IMR-90 (cell line): ENCODE measurements around the gene PSD. TPM values are rescaled to one million over a fixed set of nuclear protein-coding genes. Genes with fewer than 3 reads are reported as not detected.

Experiments
- ATAC-seq: fragments of 200-7000 bp; cut with Tn5 transposase; 2 replicates; pipeline ENCODE4 v1.9.1; 2020; ENCODE audit warnings: low read depth, mild to moderate bottlenecking, moderate library complexity
- BruUV-seq: library from RNA; stranded (reverse); fragments of 400-500 nt; replicated peaks from 2 replicates; lab custom pipeline; 2021; lab: Mats Ljungman, UMichigan
- CTCF ChIA-PET: fragments of 300-600 bp; formaldehyde crosslinking; extraction: SDS; loops from one replicate; lab custom pipeline; 2021; ENCODE audit warnings: antibody characterized with exemption; lab: Yijun Ruan, JAX
- POLR2A ChIA-PET: fragments of 300-600 bp; sonication (Branson Sonifier 250); formaldehyde crosslinking; loops from one replicate; lab custom pipeline; 2022; ENCODE audit warnings: antibody characterized with exemption; ENCODE audit not compliant: unreplicated experiment; lab: Charles Lee
- DNase-seq: peaks from one replicate; pipeline ENCODE4 v3.0.0; 2013
- H2AFZ ChIP-seq: replicated peaks from 2 replicates; pipeline ENCODE3; 2013; ENCODE audit warnings: low read length, mild to moderate bottlenecking; ENCODE audit not compliant: poor library complexity
- H2AK5ac ChIP-seq: 2 replicates; pipeline ENCODE4 v1.6.1; 2013; ENCODE audit warnings: low read depth, low read length, inconsistent platforms
- H2AK9ac ChIP-seq: replicated peaks from 2 replicates; pipeline ENCODE3; 2013; ENCODE audit warnings: mild to moderate bottlenecking, low read depth, low read length, moderate library complexity; ENCODE audit not compliant: poor library complexity
- H2BK120ac ChIP-seq: 2 replicates; pipeline ENCODE4 v1.6.1; 2013; ENCODE audit warnings: low read depth, low read length, inconsistent platforms
- H2BK15ac ChIP-seq: 3 replicates; pipeline ENCODE4 v1.6.1; 2013; ENCODE audit warnings: low read depth, low read length, inconsistent platforms
- H2BK20ac ChIP-seq: 2 replicates; pipeline ENCODE4 v1.6.1; 2013; ENCODE audit warnings: low read depth, mild to moderate bottlenecking, inconsistent platforms, low read length, moderate library complexity
- H2BK5ac ChIP-seq: 2 replicates; pipeline ENCODE4 v1.6.1; 2013; ENCODE audit warnings: mild to moderate bottlenecking, low read depth, low read length, inconsistent platforms; ENCODE audit not compliant: poor library complexity, severe bottlenecking
- H3K14ac ChIP-seq: replicated peaks from 2 replicates; pipeline ENCODE4 v1.6.1; 2013; ENCODE audit warnings: low read depth, low read length, inconsistent platforms
- H3K18ac ChIP-seq: 2 replicates; pipeline ENCODE4 v1.6.1; 2013; ENCODE audit warnings: low read depth, low read length, control low read depth
- H3K23ac ChIP-seq: 2 replicates; pipeline ENCODE4 v1.6.1; 2013; ENCODE audit warnings: low read depth, low read length, inconsistent platforms
- H3K27ac ChIP-seq: 2 replicates; pipeline ENCODE4 v1.5.1; 2013; ENCODE audit warnings: mild to moderate bottlenecking, control low read depth, low read length; ENCODE audit not compliant: insufficient read depth
- H3K27me3 ChIP-seq: 2 replicates; pipeline ENCODE4 v1.6.1; 2013; ENCODE audit warnings: low read length; ENCODE audit not compliant: control insufficient read depth, insufficient read depth
- H3K36me3 ChIP-seq: 2 replicates; pipeline ENCODE4 v1.6.1; 2013; ENCODE audit warnings: low read length, mixed read lengths; ENCODE audit not compliant: control insufficient read depth, insufficient read depth
- H3K4ac ChIP-seq: 2 replicates; pipeline ENCODE4 v1.6.1; 2013; ENCODE audit warnings: low read depth, low read length, inconsistent platforms
- H3K4me1 ChIP-seq: 2 replicates; pipeline ENCODE4 v1.6.1; 2013; ENCODE audit warnings: low read length, mixed read lengths; ENCODE audit not compliant: control insufficient read depth, insufficient read depth
- H3K4me2 ChIP-seq: 2 replicates; pipeline ENCODE4 v1.6.1; 2013; ENCODE audit warnings: low read depth, mild to moderate bottlenecking, control low read depth, low read length, moderate library complexity
- H3K4me3 ChIP-seq: 2 replicates; pipeline ENCODE4 v1.5.1; 2013; ENCODE audit warnings: low read depth, mild to moderate bottlenecking, control low read depth, low read length, moderate library complexity; ENCODE audit not compliant: insufficient read depth
- H3K56ac ChIP-seq: 2 replicates; pipeline ENCODE4 v1.6.1; 2013; ENCODE audit warnings: low read length, inconsistent platforms; ENCODE audit not compliant: insufficient read depth; ENCODE audit errors: extremely low read depth
- H3K79me1 ChIP-seq, 2 experiments: 2 replicates each; pipeline ENCODE4 v1.6.1; 2013; ENCODE audit warnings: low read length in 2 of 2, inconsistent platforms in 1 of 2, low read depth in 1 of 2
- H3K9ac ChIP-seq: 2 replicates; pipeline ENCODE4 v1.6.1; 2013; ENCODE audit warnings: low read depth, low read length, control low read depth
- H3K9me1 ChIP-seq: 2 replicates; pipeline ENCODE4 v1.6.1; 2013; ENCODE audit warnings: low read length, inconsistent platforms; ENCODE audit not compliant: insufficient read depth
- H3K9me3 ChIP-seq: 2 replicates; pipeline ENCODE4 v1.6.1; 2013; ENCODE audit warnings: low read length; ENCODE audit not compliant: control insufficient read depth, insufficient read depth
- H4K20me1 ChIP-seq: 2 replicates; pipeline ENCODE4 v1.6.1; 2013; ENCODE audit warnings: low read length, inconsistent platforms; ENCODE audit not compliant: insufficient read depth
- H4K5ac ChIP-seq: 2 replicates; pipeline ENCODE4 v1.6.1; 2013; ENCODE audit warnings: mild to moderate bottlenecking, low read depth, low read length, control low read depth
- H4K8ac ChIP-seq, 2 experiments: 2 replicates each; pipeline ENCODE4 v1.6.1; 2013; ENCODE audit warnings: low read depth in 2 of 2, low read length in 2 of 2, control low read depth in 1 of 2, inconsistent platforms in 1 of 2
- H4K91ac ChIP-seq: 2 replicates; pipeline ENCODE4 v1.6.1; 2013; ENCODE audit warnings: low read depth, low read length, inconsistent platforms; ENCODE audit not compliant: insufficient read depth
- BHLHE40 ChIP-seq: fragments of 150-350 bp; IDR thresholded peaks from 2 replicates; pipeline ENCODE4 v1.6.1; 2016; ENCODE audit warnings: mild to moderate bottlenecking, low read depth, low read length
- CEBPB ChIP-seq: IDR thresholded peaks from 2 replicates; pipeline ENCODE4 v1.6.1; 2012; ENCODE audit warnings: low read depth, low read length, improper control_type of control experiment
- CHD1 ChIP-seq: IDR thresholded peaks from 2 replicates; pipeline ENCODE4 v1.6.1; 2012; ENCODE audit warnings: low read depth, low read length, improper control_type of control experiment
- FOS ChIP-seq: fragments of 150-350 bp; IDR thresholded peaks from 2 replicates; pipeline ENCODE4 v1.6.1; 2016; ENCODE audit warnings: low read depth, low read length
- MAFK ChIP-seq: IDR thresholded peaks from 2 replicates; pipeline ENCODE4 v1.6.1; 2012; ENCODE audit warnings: low read depth, low read length, improper control_type of control experiment
- MAZ ChIP-seq: IDR thresholded peaks from 2 replicates; pipeline ENCODE4 v1.6.1; 2012; ENCODE audit warnings: low read depth, mild to moderate bottlenecking, low read length, improper control_type of control experiment, moderate library complexity, borderline replicate concordance
- MXI1 ChIP-seq: IDR thresholded peaks from 2 replicates; pipeline ENCODE4 v1.6.1; 2012; ENCODE audit warnings: low read depth, mild to moderate bottlenecking, low read length, moderate library complexity, borderline replicate concordance
- POLR2A ChIP-seq: IDR thresholded peaks from 2 replicates; pipeline ENCODE4 v1.6.1; 2012; ENCODE audit warnings: mild to moderate bottlenecking, low read depth, low read length
- RAD21 ChIP-seq: IDR thresholded peaks from 2 replicates; pipeline ENCODE4 v1.6.1; 2012; ENCODE audit warnings: low read length, improper control_type of control experiment
- RCOR1 ChIP-seq: IDR thresholded peaks from 2 replicates; pipeline ENCODE4 v1.6.1; 2012; ENCODE audit warnings: mild to moderate bottlenecking, low read length, improper control_type of control experiment; ENCODE audit not compliant: insufficient replicate concordance
- RFX5 ChIP-seq: IDR thresholded peaks from 2 replicates; pipeline ENCODE4 v1.8.0; 2012; ENCODE audit warnings: low read depth, mild to moderate bottlenecking, low read length, moderate library complexity
- SMC3 ChIP-seq: fragments of 150-350 bp; IDR thresholded peaks from 2 replicates; pipeline ENCODE4 v1.6.1; 2016; ENCODE audit warnings: low read depth, mild to moderate bottlenecking, antibody characterized with exemption, low read length, moderate library complexity
- WGBS, 2 experiments: methylation state at CpG; one replicate each; pipeline versions ENCODE4 v1.1.5 to v1.1.7; 2013; ENCODE audit warnings: missing lambda C conversion rate in 2 of 2; ENCODE audit not compliant: insufficient read length in 1 of 2; ENCODE audit errors: extremely low coverage in 2 of 2; 5-methylcytosine and 5-hydroxymethylcytosine counted together
- dilution Hi-C: fragments of 300-500 bp; cut with HindIII; formaldehyde crosslinking; loops from one replicate; pipeline ENCODE4 v1.14.3; 2018; ENCODE audit warnings: low sequenced_read_pairs; ENCODE audit not compliant: unreplicated experiment
- in situ Hi-C: fragments of 300-500 bp; cut with MboI; formaldehyde crosslinking; loops from 3 replicates; pipeline ENCODE4 v1.14.3; 2019; ENCODE audit warnings: low sequenced_read_pairs, inconsistent platforms, mixed read lengths
- intact Hi-C: fragments of 100-400 bp; cut with micrococcal nuclease; formaldehyde crosslinking; loops from 2 replicates; pipeline ENCODE4 v1.10.0; 2022
- polyA plus RNA-seq, 3 experiments: library from polyadenylated mRNA; depleted of rRNA; stranded (reverse); fragments of >200 nt; gene quantifications; 2 replicates each; pipeline ENCODE4 v1.2.3, GENCODE V29; 2012; ENCODE audit warnings: low replicate concordance in 1 of 3
- total RNA-seq: library from RNA; depleted of rRNA; stranded (reverse); fragments of >200 nt; gene quantifications from 2 replicates; pipeline ENCODE4 v1.2.3, GENCODE V29; 2012
- TF ChIP-seq, protein P1 (sequence below): conservative IDR thresholded peaks from 2 replicates; pipeline ENCODE4 v1.5.1; 2012; ENCODE audit warnings: mild to moderate bottlenecking, low read depth, low read length, improper control_type of control experiment
- TF ChIP-seq, protein P2 (sequence below): fragments of 150-350 bp; IDR thresholded peaks from 2 replicates; pipeline ENCODE4 v1.6.1; 2017; ENCODE audit warnings: mild to moderate bottlenecking, antibody characterized with exemption, low read length, low read depth
- TF ChIP-seq, protein P3 (sequence below): fragments of 150-350 bp; IDR thresholded peaks from 2 replicates; pipeline ENCODE4 v1.6.1; 2016; ENCODE audit warnings: low read depth, mild to moderate bottlenecking, low read length, moderate library complexity, borderline replicate concordance

The PSD gene
- total and polyA plus RNA-seq, 2 of the 4 experiments (the other 2 are of a cell fraction) = 2.0 to 4.4 TPM

DNA sequence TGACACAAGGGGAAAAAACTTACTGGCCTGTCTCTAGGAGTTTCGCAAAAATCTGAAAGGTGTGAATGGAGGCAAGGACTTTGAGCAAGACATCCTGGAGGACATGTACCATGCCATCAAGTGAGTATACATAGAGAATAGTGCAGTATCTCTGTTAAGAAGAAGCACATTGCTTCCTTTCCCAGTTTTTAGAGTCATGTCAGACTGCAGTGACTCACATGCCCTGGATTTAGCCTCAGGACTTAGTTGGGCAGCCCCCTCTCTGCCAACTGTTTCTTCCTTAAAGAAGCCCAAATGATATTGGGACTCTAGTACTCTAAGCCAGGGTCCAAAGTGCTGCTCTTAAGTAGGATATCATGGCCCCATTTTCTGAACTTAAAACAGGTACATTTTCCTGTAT lies 51.1 kb downstream of the PSD start:
- Histone ChIP-seq H3K9me3 (no peaks in the 10 kb centered on the region), H3K27ac (no peak overlapping the region), H2BK20ac (no peak overlapping the region), H3K9ac (no peak overlapping the region), H4K91ac (no peak overlapping the region), H2BK5ac (no peak overlapping the region), H3K4me2 (no peak overlapping the region), H3K79me1 (peaks cover 10 to 15% of the 10 kb centered on the region in 2 experiments; a peak in 3 of 4 replicates), H3K4ac (no peak overlapping the region), H3K56ac (no peak overlapping the region), H3K4me1 (no peaks in the 10 kb centered on the region), H2BK120ac (no peak overlapping the region), H3K23ac (no peak overlapping the region), H3K27me3 (no peaks in the 10 kb centered on the region), H3K4me3 (no peak overlapping the region), H2BK15ac (no peak overlapping the region), H3K14ac (no peak overlapping the region), H4K5ac (no peak overlapping the region), H4K8ac (no peak overlapping the region), H3K18ac (no peak overlapping the region), H2AK5ac (no peak overlapping the region), H2AFZ (no peak overlapping the region), H4K20me1 (no peaks in the 10 kb centered on the region), H3K9me1 (peaks cover 3% of the 10 kb centered on the region), H2AK9ac (no peak overlapping the region), H3K36me3 (peaks cover 77% of the 10 kb centered on the region)
- in situ Hi-C loops (no loop called here), intact Hi-C loops (no loop called here), dilution Hi-C loops (no loop called here)
- no TSS peak for BruUV-seq
- POLR2A ChIA-PET = no interaction called here
- CTCF ChIA-PET = no interaction called here
- DNase-seq (no peak), ATAC-seq (no peak)
- TF ChIP-seq, protein P1, sequence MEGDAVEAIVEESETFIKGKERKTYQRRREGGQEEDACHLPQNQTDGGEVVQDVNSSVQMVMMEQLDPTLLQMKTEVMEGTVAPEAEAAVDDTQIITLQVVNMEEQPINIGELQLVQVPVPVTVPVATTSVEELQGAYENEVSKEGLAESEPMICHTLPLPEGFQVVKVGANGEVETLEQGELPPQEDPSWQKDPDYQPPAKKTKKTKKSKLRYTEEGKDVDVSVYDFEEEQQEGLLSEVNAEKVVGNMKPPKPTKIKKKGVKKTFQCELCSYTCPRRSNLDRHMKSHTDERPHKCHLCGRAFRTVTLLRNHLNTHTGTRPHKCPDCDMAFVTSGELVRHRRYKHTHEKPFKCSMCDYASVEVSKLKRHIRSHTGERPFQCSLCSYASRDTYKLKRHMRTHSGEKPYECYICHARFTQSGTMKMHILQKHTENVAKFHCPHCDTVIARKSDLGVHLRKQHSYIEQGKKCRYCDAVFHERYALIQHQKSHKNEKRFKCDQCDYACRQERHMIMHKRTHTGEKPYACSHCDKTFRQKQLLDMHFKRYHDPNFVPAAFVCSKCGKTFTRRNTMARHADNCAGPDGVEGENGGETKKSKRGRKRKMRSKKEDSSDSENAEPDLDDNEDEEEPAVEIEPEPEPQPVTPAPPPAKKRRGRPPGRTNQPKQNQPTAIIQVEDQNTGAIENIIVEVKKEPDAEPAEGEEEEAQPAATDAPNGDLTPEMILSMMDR = no peak
- TF ChIP-seq RAD21 (no peak), MAFK (no peak), MAZ (no peak), FOS (no peak), CHD1 (no peak), POLR2A (no peak), MXI1 (no peak), BHLHE40 (no peak), RFX5 (no peak), CEBPB (no peak), RCOR1 (no peak), SMC3 (no peak)
- TF ChIP-seq, protein P2, sequence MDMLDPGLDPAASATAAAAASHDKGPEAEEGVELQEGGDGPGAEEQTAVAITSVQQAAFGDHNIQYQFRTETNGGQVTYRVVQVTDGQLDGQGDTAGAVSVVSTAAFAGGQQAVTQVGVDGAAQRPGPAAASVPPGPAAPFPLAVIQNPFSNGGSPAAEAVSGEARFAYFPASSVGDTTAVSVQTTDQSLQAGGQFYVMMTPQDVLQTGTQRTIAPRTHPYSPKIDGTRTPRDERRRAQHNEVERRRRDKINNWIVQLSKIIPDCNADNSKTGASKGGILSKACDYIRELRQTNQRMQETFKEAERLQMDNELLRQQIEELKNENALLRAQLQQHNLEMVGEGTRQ = no peak
- TF ChIP-seq, protein P3, sequence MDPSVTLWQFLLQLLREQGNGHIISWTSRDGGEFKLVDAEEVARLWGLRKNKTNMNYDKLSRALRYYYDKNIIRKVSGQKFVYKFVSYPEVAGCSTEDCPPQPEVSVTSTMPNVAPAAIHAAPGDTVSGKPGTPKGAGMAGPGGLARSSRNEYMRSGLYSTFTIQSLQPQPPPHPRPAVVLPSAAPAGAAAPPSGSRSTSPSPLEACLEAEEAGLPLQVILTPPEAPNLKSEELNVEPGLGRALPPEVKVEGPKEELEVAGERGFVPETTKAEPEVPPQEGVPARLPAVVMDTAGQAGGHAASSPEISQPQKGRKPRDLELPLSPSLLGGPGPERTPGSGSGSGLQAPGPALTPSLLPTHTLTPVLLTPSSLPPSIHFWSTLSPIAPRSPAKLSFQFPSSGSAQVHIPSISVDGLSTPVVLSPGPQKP = no peak
- no CpG with 5 or more reads among the region's 1 CpG for WGBS, 2 experiments
